ENCODE data around the gene KCNF1.

DNA sequence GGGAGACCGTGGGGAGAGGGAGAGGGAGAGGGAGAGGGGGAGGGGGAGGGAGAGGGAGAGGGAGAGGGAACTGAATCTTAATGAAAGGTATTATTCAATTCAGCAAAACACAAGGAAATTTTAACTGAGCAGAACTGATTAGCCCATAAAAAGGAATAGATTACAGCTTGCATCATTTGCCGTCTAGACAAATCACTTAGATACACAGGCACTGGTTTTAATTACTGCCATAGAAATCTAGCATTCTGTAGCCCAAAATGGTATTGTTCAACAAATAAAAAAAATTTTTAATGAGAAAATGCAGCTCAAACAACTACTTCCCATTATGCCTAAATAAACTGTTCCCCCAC is 7.9 kb upstream of the KCNF1 start:
- TF ChIP-seq, protein P1, sequence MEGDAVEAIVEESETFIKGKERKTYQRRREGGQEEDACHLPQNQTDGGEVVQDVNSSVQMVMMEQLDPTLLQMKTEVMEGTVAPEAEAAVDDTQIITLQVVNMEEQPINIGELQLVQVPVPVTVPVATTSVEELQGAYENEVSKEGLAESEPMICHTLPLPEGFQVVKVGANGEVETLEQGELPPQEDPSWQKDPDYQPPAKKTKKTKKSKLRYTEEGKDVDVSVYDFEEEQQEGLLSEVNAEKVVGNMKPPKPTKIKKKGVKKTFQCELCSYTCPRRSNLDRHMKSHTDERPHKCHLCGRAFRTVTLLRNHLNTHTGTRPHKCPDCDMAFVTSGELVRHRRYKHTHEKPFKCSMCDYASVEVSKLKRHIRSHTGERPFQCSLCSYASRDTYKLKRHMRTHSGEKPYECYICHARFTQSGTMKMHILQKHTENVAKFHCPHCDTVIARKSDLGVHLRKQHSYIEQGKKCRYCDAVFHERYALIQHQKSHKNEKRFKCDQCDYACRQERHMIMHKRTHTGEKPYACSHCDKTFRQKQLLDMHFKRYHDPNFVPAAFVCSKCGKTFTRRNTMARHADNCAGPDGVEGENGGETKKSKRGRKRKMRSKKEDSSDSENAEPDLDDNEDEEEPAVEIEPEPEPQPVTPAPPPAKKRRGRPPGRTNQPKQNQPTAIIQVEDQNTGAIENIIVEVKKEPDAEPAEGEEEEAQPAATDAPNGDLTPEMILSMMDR (IDR thresholded peaks at IDR 0.05): no peak
- TF ChIP-seq POLR2A (IDR thresholded peaks at IDR 0.05): no peak
